K562 (cell line): ENCODE data around the gene ERGIC1. TPM values are rescaled to one million over a fixed set of nuclear protein-coding genes. Genes with fewer than 3 reads are reported as not detected.

ENCODE experiments used
- ATAC-seq: fragments of 200-7000 bp; cut with Tn5 transposase; 3 replicates; pipeline ENCODE4 v1.9.1; 2020; ENCODE audit warnings: moderate library complexity
- BruUV-seq: library from RNA; stranded (reverse); fragments of 400-500 nt; replicated peaks from 2 replicates; lab custom pipeline; 2021; lab: Mats Ljungman, UMichigan
- CTCF ChIA-PET: fragments of 300-600 bp; formaldehyde crosslinking; extraction: SDS; loops from one replicate; lab custom pipeline; 2021; ENCODE audit warnings: low intra/inter-chr PET ratio; lab: Yijun Ruan, JAX
- POLR2A ChIA-PET: fragments of 300-600, 350-650 bp; sonication (Branson Sonifier 250); formaldehyde crosslinking; extraction: SDS; loops from one replicate; lab custom pipeline; 2021; ENCODE audit warnings: antibody characterized with exemption, inconsistent platforms; lab: Yijun Ruan, JAX
- DNase-seq, 4 experiments: peaks; one replicate each; pipeline versions ENCODE4 v3.0.0 to v3.0.0-alpha.2; 2011 to 2018; ENCODE audit warnings: low spot score in 3 of 4, mixed read lengths in 3 of 4; ENCODE audit errors: extremely low read depth in 1 of 4
- FAIRE-seq: peaks from 2 replicates; lab custom pipeline; 2011; peaks lifted over from hg19 to GRCh38; lab: Jason Lieb, UNC
- H2AFZ ChIP-seq: 2 replicates; pipeline ENCODE4 v1.6.0; 2011; ENCODE audit warnings: low read depth, low read length, control low read depth, inconsistent platforms
- H3K27ac ChIP-seq: fragments of 200-600 bp; 3 replicates; pipeline ENCODE4 v1.8.0; 2011; ENCODE audit warnings: low read depth, mild to moderate bottlenecking, control low read depth, inconsistent platforms, low read length, moderate library complexity, mixed read lengths; ENCODE audit errors: extremely low read depth
- H3K27me3 ChIP-seq, 2 experiments: fragments of 300-600 bp in 1 of 2; 2 replicates in 1 of 2; 3 replicates in 1 of 2; pipeline versions ENCODE4 v1.6.0 to v1.8.0; 2011; ENCODE audit warnings: inconsistent platforms in 2 of 2, low read length in 2 of 2, mild to moderate bottlenecking in 1 of 2, mixed read lengths in 1 of 2, moderate library complexity in 1 of 2; ENCODE audit not compliant: control insufficient read depth in 2 of 2, insufficient read depth in 2 of 2
- H3K36me3 ChIP-seq: fragments of 300-600 bp; 3 replicates; pipeline ENCODE4 v1.8.0; 2011; ENCODE audit warnings: mild to moderate bottlenecking, low read length, inconsistent platforms; ENCODE audit not compliant: control insufficient read depth, insufficient read depth
- H3K4me1 ChIP-seq, 2 experiments: fragments of 200-600 bp in 1 of 2; replicated peaks in 1 of 2; 2 replicates in 1 of 2; 3 replicates in 1 of 2; pipeline versions ENCODE4 v1.5.1 to v1.8.0; 2011; ENCODE audit warnings: inconsistent platforms in 2 of 2, low read length in 2 of 2, mild to moderate bottlenecking in 1 of 2, mixed read lengths in 1 of 2, moderate library complexity in 1 of 2; ENCODE audit not compliant: control insufficient read depth in 2 of 2, insufficient read depth in 2 of 2
- H3K4me2 ChIP-seq: 2 replicates; pipeline ENCODE4 v1.6.1; 2011; ENCODE audit warnings: low read length, control low read depth, inconsistent platforms, mixed read lengths; ENCODE audit not compliant: insufficient read depth
- H3K4me3 ChIP-seq: fragments of 200-600 bp; sonication (generic), shearing (Covaris generic); 2 replicates; pipeline ENCODE4 v1.5.1; 2016; ENCODE audit warnings: control low read depth, inconsistent platforms
- H3K79me2 ChIP-seq: fragments of 200-600 bp; 3 replicates; pipeline ENCODE4 v1.8.0; 2011; ENCODE audit warnings: low read length, inconsistent platforms; ENCODE audit not compliant: control insufficient read depth, insufficient read depth
- H3K9ac ChIP-seq, 2 experiments: 2 replicates each; pipeline versions ENCODE4 v1.6.0 to v1.6.1; 2011; ENCODE audit warnings: low read depth in 2 of 2, low read length in 2 of 2, control low read depth in 1 of 2, inconsistent platforms in 1 of 2, mild to moderate bottlenecking in 1 of 2, mixed read lengths in 1 of 2; ENCODE audit not compliant: insufficient read depth in 1 of 2
- H3K9me1 ChIP-seq: one replicate; pipeline ENCODE4 v1.6.0; 2011; ENCODE audit warnings: inconsistent platforms, mild to moderate bottlenecking, low read length, moderate library complexity; ENCODE audit not compliant: control insufficient read depth, insufficient read depth
- H3K9me3 ChIP-seq: replicated peaks from 2 replicates; pipeline ENCODE4 v1.5.1; 2011; ENCODE audit warnings: low read depth, low read length, inconsistent platforms; ENCODE audit not compliant: control insufficient read depth, insufficient read depth
- H4K20me1 ChIP-seq: replicated peaks from 2 replicates; pipeline ENCODE4 v1.6.1; 2011; ENCODE audit warnings: low read length, inconsistent platforms, mixed read lengths; ENCODE audit not compliant: control insufficient read depth, insufficient read depth
- ETS2 ChIP-seq: IDR thresholded peaks from 2 replicates; pipeline ENCODE4 v1.6.1; 2016; ENCODE audit warnings: borderline replicate concordance, missing genetic modification characterization, mild to moderate bottlenecking, moderate library complexity, missing compliant biosample characterization; ENCODE audit not compliant: poor library complexity, severe bottlenecking
- ETV6 ChIP-seq, 3 experiments: fragments of 150-350 bp in 1 of 3; sonication (generic) in 1 of 3; formaldehyde crosslinking in 1 of 3; IDR thresholded peaks; 2 replicates each; pipeline versions ENCODE4 v1.6.1 to v1.8.0; 2014 to 2022; ENCODE audit warnings: borderline replicate concordance in 2 of 3, low read depth in 2 of 3, antibody characterized with exemption in 1 of 3, low read length in 1 of 3, mild to moderate bottlenecking in 1 of 3, missing genetic modification reagents in 1 of 3
- GABPB2 ChIP-seq: fragments of 250-450 bp; sonication (Bioruptor Pico); conservative IDR thresholded peaks from 2 replicates; pipeline ENCODE4 v1.5.1; 2021; ENCODE audit warnings: mild to moderate bottlenecking
- GTF2E2 ChIP-seq: fragments of 200-800 bp; sonication (Bioruptor generic); IDR thresholded peaks from 2 replicates; pipeline ENCODE4 v1.6.1; 2016; ENCODE audit warnings: missing genetic modification characterization, missing compliant biosample characterization
- HOMEZ ChIP-seq: fragments of 250-450 bp; sonication (Bioruptor Pico); IDR thresholded peaks from 2 replicates; pipeline ENCODE4 v1.4.0; 2020; ENCODE audit warnings: mild to moderate bottlenecking, moderate library complexity
- MLX ChIP-seq, 2 experiments: fragments of 450-650 bp in 1 of 2; sonication (generic) in 1 of 2; formaldehyde crosslinking; conservative IDR thresholded peaks; 2 replicates each; pipeline versions ENCODE4 v1.4.0 to v1.8.1; 2020 to 2022; ENCODE audit warnings: mild to moderate bottlenecking in 1 of 2, missing genetic modification reagents in 1 of 2
- MXD1 ChIP-seq: fragments of 250-450 bp; sonication (Bioruptor Pico); IDR thresholded peaks from 2 replicates; pipeline ENCODE4 v1.8.0; 2021; ENCODE audit warnings: borderline replicate concordance, mild to moderate bottlenecking, moderate library complexity; ENCODE audit not compliant: poor library complexity, severe bottlenecking
- PHB ChIP-seq: fragments of 250-450 bp; sonication (Bioruptor Pico); IDR thresholded peaks from 2 replicates; pipeline ENCODE4 v1.5.0; 2021
- SMC3 ChIP-seq: conservative IDR thresholded peaks from 2 replicates; pipeline ENCODE4 v1.6.1; 2011; ENCODE audit warnings: low read depth, low read length, improper control_type of control experiment; ENCODE audit not compliant: insufficient read depth
- TEAD1 ChIP-seq, 2 experiments: fragments of 450-650 bp in 1 of 2; sonication (generic) in 1 of 2; formaldehyde crosslinking; IDR thresholded peaks; 2 replicates each; pipeline versions ENCODE4 v1.4.0 to v1.8.0; 2020 to 2022; ENCODE audit warnings: mild to moderate bottlenecking in 2 of 2, missing genetic modification reagents in 1 of 2
- THRA ChIP-seq: fragments of 450-650 bp; IDR thresholded peaks from 2 replicates; pipeline ENCODE4 v1.6.1; 2017; ENCODE audit warnings: mild to moderate bottlenecking, moderate library complexity
- ZNF232 ChIP-seq: sonication (generic); formaldehyde crosslinking; IDR thresholded peaks from 2 replicates; pipeline ENCODE4 v1.8.0; 2022; ENCODE audit warnings: mild to moderate bottlenecking, missing genetic modification reagents
- ZNF324 ChIP-seq: fragments of 250-450 bp; sonication (Bioruptor Pico); IDR thresholded peaks from 2 replicates; pipeline ENCODE4 v1.4.0; 2020; ENCODE audit warnings: mild to moderate bottlenecking
- WGBS: fragments of 100-300 bp; shearing (Covaris generic); methylation state at CpG from one replicate; pipeline ENCODE4 v1.1.6; 2016; ENCODE audit warnings: low coverage, mixed read lengths; ENCODE audit not compliant: insufficient coverage; ENCODE audit errors: missing lambda C conversion rate; 5-methylcytosine and 5-hydroxymethylcytosine counted together
- in situ Hi-C: fragments of 300-500 bp; cut with MboI; formaldehyde crosslinking; loops from 4 replicates; pipeline ENCODE4 v1.15.0; 2018; ENCODE audit warnings: inconsistent platforms, mixed read lengths
- intact Hi-C: fragments of 100-400 bp; cut with micrococcal nuclease; formaldehyde crosslinking; loops from 2 replicates; pipeline ENCODE4 v1.14.2; 2022
- polyA plus RNA-seq, 8 experiments: library from polyadenylated mRNA; depleted of rRNA in 4 of 8; stranded (reverse) in 5 of 8; unstranded in 3 of 8; fragments of >200 nt; fragmentation: Nextera tagmentation in 2 of 8; fragmentation: Illumina TruSeq in 1 of 8; extraction: Ambion mirVana in 2 of 8; extraction: Trizol in 1 of 8; gene quantifications; 2 replicates each; pipeline versions ENCODE4 v1.2.1 to v1.2.3, GENCODE V29; 2011 to 2014; ENCODE audit warnings: inconsistent platforms in 1 of 8, missing spikeins in 1 of 8
- total RNA-seq, 7 experiments: library from RNA; depleted of rRNA in 6 of 7; stranded (reverse); fragments of >200 nt in 6 of 7; fragmentation: Illumina TruSeq in 2 of 7; extraction: Trizol in 2 of 7; gene quantifications; 2 replicates each; pipeline versions ENCODE4 v1.2.1 to v1.2.3, GENCODE V29; 2011 to 2021; ENCODE audit warnings: low replicate concordance in 1 of 7

The ERGIC1 gene
- total and polyA plus RNA-seq, 9 of the 15 experiments (the other 6 are each of a cell fraction or from before 2014, with no cell fraction given): 5.5 to 68.4 (median 36.4) TPM

GRCh38 chr5:172846249-172846648 lies 12.2 kb downstream of the ERGIC1 start:
- ChIA-PET POLR2A (interaction anchor here (0.7 kb wide), 1 partner anchor 13 kb away, joined by 3 read pairs; no protein-coding TSS in a partner anchor), CTCF (interaction anchor here (0.6 kb wide), 1 partner anchor 76 kb away, joined by 4 read pairs; no protein-coding TSS in a partner anchor)
- no TSS peak for BruUV-seq
- no peak for TF ChIP-seq GTF2E2
- TF ChIP-seq PHB (CRISPR knock-in tag): no peak
- no peak for TF ChIP-seq MLX (CRISPR knock-in tag; conservative IDR thresholded peaks at IDR 0.05)
- TF ChIP-seq TEAD1 (CRISPR knock-in tag; IDR thresholded peaks at IDR 0.05): no peak
- TF ChIP-seq HOMEZ (CRISPR knock-in tag): no peak
- no peak for TF ChIP-seq GABPB2 (CRISPR knock-in tag)
- TF ChIP-seq MXD1 (CRISPR knock-in tag): no peak
- no peak for TF ChIP-seq THRA
- no peak for TF ChIP-seq ZNF232
- TF ChIP-seq ETS2 (tag): no peak
- TF ChIP-seq ZNF324 (CRISPR knock-in tag): no peak
- TF ChIP-seq SMC3: no peak
- no peak for TF ChIP-seq ETV6 (IDR thresholded peaks at IDR 0.05; ENCODE audit: borderline replicate concordance in 1 of 2, low read depth in 2 of 2, low read length in 1 of 2)
- no peak for TF ChIP-seq ETV6 (CRISPR knock-in tag; IDR thresholded peaks at IDR 0.05; ENCODE audit: borderline replicate concordance)
- no peak for FAIRE-seq
- Histone ChIP-seq H3K4me1 (peaks cover 0 to 3% of the 10 kb centered on the region in 2 experiments; a peak in 2 of 5 replicates), H3K9me1 (peaks cover 5% of the 10 kb centered on the region), H3K27ac (no peak overlapping the region), H2AFZ (no peak overlapping the region), H3K79me2 (peaks cover 7% of the 10 kb centered on the region; the same call in 2 of the 3 replicates), H3K4me2 (no peak overlapping the region), H3K9me3 (no peaks in the 10 kb centered on the region), H3K36me3 (peaks cover 8% of the 10 kb centered on the region; the same call in 2 of the 3 replicates), H3K9ac (no peak overlapping the region), H3K4me3 (no peak overlapping the region), H4K20me1 (peaks cover 18% of the 10 kb centered on the region), H3K27me3 (no peaks in the 10 kb centered on the region)
- DNase-seq: no peak
- peak; percentile 55; the same call in 1 of the 3 replicates for ATAC-seq
- in situ Hi-C loops: no loop called here
- WGBS: 88% methylated on average over 5 of the region's 5 CpGs
- intact Hi-C loops: loop anchor here (5.0 kb wide), 1 partner anchor 129 kb away; no protein-coding TSS in a partner anchor
